Activated naive CD4-positive, alpha-beta T cell (primary cell): ENCODE measurements around the gene ACACA.

Experiments
- DNase-seq, 4 experiments: peaks; one replicate each; lab custom pipeline; 2025; lab: John Stamatoyannopoulos, UW

The ACACA gene

DNA sequence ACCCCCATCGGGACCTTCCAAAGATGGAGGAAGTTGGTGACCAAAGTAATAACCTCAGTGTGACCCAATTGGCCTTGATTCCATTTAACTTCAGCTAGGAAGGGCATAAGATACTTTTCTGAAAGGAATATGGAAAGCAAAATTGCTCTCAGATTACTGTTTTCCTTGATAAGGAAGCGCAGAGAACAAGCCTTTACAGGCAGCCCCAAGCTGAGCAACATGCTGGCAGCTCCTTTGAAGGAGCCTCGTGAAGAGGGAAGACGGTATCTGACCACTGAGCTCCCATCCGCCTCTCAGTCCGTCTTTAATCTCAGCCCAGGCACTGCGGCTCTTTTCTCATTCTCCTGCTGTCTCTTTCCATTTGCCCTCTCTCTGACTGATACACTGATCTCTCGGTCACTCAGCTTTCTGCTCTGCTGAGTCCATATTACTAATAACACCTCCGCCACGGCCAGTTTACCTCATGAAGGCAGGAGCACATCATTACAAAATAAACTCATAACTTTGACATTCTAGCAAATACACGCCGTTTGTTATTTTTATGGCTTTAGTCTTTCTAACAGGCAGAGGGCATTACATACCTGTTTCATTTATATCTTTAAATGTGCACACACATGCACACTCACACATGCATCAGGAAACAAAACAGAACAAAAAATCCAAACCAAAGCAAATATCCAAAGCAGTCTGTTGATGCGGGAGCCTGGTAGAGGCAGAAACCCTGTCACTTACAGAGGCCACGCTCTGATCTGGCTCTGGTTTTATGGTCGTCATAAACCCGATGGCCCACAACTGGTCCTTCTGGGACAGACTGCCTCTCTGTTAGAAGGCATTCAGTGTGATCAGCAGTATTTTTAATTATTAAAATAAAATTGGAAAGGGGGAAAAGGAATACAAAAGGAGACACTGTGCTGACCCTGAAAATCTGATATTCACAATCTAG is 274.7 kb downstream of the ACACA start:
- no peak for DNase-seq

DNA sequence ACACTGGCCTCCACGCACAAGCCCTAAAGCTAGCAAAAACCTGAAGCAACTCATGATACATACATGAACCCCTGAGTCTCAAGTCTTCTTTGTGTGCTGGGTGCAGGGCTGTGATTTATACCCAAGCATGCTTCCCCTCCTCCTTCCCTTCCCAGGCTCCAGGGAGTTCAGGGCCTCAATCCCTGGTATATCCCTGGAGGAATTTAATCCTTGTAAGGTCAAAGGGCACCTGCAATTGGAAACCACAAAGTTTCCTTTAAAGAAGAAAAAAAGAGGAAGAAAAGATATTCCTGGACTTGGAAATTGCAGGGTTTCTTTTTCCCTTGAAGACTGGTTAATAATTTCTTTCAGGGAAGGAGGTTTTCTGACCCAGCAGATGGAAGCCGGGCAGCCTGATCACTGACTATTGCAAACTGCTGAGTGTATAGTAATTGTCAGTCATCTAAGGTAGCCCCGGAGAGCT is 275.6 kb downstream of the ACACA start:
- DNase-seq: no peak

DNA sequence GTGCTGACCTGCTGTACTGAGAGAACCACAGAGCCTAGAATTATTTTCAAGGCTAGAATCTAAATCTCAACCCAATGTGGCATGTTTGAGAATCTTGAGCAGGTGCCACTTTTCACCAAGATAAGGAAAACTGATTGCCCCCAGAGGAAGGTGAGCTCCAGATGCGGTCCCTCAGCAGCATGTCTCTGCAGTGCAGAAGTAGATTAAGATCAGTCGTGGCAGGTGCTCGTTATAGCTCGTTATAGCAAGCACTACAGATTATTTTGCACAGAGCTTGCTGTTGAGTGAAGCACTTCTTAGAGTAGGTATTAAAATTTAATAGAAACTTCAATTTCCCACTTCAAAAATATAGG is 281.8 kb downstream of the ACACA start:
- DNase-seq: no peak

DNA sequence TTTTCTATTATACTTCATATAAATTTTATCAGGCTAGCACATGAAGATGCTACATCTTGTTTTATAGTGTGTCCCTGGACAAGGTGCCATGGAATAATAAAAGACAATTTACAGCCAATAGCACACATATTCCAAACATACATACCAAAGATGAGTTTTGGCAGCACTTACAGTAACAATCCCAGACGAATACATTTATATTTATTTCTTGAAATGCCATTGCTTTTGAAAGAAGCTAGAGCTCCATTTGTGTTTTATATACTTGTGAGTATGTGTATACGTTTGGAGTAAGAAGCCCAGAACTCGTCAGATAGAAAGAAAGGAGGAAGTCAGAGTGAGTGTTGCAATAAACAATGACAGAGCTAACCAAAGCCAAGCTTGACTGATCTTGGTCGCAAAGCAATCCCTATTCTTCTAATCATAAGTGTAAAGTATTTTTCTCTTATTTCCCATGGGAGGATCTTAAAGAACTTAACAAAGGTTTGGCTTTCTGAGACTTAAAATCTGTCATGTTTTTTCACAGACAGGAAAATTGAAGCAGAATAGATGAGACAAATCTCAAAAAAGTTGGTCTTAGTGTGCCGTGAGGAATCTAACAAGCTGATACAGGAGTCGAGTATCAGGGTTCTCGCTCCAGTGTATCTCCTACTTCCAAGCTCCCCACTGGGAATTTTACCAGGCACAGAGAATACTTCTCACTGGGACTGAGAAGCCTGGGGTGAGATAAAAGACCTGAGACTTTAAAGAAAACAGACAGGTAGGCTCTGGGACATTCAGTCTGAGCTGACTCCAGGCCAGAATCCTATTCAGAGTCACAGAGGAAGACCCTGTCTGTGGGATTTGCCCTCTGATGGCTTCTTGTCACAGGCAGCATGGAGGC is 282.5 kb downstream of the ACACA start:
- DNase-seq: no peak

DNA sequence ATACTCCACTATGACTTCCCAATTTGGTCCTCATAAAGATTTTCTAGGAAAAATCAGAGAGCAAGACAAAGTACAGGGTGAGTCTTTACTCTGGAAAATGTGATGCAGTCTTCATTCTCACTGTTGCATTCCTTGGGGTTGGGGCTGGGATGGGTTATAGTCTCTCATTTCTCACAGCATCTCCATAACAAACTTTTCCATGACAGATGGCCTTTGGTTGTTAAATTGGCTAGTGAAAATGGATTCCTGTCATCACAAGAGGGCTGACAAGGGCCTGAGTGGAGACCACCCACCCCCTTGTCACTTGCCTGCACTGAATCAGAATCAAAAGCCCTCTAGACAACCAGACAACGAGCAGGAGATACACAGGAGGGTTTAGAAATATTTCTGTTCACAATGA is 283.2 kb downstream of the ACACA start:
- DNase-seq: no peak

DNA sequence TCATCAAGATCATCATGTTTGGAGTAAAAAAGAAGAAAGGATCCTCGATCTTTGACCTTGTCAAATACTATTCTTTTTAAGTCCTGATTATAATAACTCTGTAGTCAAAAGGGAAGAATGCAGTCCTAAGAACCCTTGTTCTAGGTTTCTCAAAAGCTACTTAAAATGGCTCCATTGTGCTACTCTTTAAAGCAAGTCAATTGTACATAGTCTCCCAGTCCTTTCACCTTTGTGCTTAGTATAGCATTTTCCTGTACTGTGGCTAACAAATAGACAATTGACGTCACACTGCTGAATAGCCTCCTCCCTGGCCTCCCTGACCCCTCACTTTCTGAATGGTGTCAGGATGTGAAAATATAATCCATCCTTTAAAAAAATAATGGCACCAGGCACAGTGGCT is 285.0 kb downstream of the ACACA start:
- DNase-seq: no peak

DNA sequence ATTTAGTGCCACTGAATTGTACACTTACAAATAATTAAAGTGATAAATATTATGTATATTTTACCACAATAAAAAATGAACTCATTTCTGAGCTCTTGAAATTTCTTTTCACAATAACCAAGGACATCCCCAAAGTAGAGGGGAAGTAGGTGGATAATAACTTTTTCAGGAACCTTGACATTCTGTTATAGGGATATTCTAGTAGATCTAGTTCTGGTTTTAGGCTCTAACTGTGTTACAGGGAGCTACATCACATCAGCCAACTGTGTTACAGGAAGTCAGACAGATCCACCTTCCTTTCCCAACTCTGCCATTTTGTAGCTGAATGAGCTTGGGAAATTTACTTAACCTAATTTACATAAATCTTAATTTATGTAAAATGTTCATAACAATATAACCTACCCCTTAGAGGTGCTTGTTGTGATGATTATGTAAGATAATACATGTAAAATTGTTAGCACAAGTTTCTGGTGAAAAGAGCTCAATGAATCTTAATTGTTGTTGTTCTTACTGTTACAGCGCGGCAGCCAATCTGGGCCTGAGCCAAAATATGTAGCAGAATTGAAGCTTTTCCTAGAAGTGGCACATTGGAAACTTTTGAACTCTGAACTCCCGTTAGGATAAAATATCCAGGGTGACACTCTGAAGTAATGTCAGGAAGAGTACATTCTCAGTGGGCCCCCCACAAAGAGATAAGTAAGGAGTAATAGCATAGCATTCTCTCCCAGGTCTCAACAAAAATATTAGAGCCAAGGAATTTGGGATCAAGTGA is 288.1 kb downstream of the ACACA start:
- DNase-seq: no peak

DNA sequence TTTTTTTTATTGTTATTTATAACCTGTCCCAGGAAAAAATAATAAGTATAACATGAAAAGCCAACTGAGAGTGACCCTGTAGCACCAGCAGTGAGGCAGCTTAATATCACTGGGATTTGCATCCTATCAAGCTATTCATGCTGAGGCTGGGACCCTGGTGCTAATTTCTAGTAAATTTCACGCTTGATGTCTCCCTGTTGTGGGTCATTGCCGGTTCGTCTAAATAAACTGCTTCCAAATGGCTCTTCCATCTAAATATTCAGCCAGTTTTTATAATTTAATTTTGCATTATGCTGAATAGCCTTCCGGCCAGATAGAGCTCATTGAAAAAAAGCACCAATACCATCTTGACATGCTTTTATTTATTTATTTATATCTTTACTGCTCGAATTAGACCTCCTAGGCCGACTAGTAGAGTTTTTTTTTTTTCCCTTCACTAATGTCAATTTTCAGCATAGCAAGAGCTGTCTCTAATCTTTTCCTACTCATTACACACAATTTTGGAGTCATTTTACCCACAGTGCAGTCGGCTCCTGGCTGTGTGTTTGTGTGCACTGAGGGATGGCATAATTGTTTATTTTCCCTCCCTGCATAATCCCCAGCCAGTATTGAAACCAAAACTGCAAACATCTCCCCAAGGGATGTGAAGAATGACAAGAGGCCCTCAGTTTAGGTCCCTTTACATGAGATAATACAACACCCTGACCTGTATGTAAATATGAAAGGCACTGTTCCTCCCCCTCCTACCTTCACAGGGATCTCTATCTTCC is 289.1 kb downstream of the ACACA start:
- DNase-seq: no peak

DNA sequence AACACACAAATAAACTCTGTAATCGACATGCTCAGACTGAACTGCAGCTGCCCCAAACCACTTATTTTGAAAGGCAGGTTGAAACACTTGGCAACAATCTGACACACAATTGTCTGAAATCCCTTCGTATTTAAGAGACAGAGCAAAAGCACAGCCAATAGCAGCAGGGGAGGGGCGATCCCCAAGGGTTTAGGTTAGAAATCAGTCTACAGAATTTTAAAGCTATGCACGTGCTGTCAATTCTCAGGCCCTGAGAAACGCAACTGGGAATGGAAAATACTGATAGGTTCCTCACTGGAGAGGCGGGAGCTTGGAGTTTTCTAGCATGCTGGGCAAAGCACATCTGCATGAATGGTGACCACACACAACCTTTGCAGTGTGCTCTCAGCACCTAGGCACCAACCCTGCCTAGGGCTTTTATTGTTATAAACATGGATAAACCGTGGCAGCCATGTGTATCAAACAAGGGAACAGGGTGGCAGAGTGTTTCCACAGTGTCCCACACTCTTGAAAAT is 289.9 kb downstream of the ACACA start:
- no peak for DNase-seq

DNA sequence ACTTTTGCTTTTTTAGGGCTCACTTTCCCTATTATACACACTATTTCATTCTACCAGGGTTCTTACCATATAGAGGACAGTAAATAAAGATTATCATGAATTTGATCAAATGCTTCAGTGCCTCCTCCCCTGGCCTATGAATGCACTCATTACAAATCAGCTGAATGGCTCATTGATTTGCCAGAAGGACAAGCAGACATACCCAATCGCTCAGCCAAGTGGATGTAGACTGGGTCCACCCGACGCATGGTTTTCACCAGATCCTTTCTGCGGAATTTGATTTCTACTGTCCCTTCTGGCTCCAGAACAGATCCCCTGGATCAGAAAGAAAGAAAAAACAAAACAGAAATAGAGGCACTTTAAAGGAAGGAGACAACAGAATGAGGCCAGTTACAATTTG is 295.3 kb downstream of the ACACA start:
- DNase-seq: no peak

DNA sequence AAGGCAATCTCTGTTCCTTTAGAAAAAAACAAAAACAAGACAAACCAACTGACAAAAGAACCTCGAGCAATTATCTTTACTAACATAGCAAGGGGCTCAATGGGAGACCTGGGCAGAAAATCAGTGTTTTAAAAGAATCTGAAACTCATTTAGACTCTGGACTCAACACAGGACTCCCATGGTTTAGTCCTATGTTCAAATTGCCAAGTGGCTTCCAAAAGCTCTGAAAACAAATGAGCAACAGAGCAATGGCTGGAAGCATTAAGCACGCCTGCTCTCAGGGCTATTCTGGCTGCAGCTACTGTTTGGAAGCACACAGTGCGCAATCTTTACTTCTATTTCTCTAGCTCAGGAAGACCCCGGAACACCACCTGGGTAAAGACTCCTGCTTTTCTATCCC is 295.9 kb downstream of the ACACA start:
- DNase-seq: no peak

DNA sequence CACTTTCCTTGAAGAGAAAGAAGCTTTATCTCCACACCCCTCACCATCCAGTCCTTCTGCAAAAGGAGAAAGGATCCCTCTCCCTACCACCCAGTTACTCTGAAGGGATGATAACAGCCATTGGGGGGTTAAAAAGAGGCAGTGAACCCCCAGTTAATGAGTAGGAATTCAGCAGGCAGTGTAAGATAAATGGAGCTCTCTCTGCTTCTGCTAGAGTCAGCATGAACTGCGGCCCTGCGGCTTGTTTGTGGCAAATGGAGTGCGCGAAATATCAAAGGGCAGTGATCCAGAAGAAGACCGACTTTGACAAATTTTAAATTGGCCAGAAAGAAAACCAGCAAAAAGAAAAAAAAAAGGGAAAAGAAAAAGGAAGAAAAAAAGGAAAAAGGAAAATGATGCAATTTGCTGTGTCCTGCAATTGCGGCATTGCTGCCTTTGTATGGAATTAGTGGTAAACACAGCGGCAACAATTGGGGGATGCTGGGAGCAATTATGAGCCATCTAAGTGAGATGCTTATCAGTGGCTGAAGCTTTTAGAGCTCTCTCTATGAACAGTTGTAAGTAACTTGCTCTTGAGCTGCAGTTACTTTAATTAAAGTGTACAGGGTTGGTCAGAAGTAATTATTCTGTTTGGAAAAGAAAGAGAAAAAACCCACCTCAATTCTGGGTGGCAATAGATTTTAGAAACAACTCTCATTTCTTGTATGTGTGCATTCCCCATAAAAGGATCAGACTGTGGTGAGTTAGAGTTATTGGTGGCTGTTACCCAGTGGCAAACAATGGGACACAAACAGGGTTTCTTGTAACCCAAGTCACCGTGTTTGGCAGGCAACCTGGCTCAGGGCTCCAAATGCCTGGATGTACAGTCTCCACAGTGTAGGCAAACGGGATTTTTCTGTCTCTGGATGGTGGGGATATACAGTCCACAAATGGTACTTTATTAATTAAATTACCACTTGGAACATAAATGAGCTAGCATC is 296.6 kb downstream of the ACACA start:
- no peak for DNase-seq

DNA sequence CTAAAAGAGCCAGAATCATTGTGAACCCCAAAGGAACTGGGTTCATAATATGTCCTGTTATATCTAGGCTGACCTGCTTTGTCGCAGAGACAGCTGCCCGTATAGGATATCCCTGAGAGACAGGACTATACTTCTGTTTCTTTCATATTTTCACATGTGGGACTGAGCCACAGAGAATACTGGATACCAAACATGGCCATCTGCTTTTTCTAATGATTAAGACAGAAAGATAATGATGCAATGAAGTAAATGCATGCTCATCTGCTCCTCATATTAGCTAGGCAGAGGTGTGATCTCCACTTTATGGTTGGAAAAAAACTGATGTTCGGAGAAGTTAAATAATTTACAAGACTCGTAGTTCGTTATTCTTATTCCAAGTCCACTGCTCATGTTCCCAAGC is 297.5 kb downstream of the ACACA start:
- DNase-seq: no peak

DNA sequence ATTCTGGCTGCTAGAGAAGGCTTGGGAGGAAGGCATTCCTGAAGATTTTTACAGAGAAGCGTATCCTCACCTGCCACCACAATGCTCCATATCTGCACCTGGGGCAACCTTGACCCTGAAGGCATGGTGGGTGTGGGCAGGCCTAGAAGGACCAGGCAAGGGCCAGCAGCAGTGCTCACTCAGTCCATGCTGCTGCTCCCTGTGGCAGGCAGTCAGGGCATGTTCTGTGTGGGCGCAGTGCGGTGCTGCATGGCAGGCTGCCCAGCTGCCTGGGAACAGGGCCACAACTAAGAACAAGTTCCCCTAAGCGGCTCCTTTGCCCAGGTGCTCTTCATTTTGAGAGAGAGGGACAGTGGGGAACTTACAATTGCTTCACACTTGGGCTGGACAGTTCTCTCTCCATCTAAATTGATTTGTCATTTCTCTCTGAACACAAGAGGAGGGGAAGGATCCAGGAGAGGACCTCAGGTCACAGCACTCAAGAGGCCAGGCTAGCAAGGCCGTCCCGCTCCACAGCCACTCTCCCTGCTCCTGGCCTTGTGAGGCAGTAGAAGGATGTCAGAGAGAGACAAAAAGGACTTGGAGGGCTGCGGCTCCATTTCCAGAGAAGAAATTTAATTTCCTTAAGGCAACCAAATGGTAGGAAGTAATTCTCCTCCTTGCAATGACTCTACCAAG is 299.1 kb downstream of the ACACA start:
- DNase-seq: no peak

DNA sequence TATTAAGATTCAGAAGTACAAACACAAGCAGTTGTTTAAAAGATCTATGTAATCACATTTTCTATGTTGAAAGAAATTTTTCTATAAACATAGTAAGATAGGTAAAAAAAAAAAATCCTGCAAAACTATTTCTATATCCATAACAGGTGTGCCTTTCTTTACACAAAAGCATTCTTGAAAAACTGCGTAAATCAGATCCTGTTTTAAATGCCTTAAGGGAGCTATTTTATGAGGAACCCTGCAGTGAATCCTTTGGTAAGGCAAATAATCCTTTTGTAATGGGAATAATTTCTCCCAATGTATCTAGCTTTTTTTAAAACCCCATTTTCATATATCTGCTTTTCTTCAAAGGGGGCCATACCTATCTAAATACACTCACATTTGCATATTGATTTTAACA is 300.6 kb downstream of the ACACA start:
- no peak for DNase-seq

DNA sequence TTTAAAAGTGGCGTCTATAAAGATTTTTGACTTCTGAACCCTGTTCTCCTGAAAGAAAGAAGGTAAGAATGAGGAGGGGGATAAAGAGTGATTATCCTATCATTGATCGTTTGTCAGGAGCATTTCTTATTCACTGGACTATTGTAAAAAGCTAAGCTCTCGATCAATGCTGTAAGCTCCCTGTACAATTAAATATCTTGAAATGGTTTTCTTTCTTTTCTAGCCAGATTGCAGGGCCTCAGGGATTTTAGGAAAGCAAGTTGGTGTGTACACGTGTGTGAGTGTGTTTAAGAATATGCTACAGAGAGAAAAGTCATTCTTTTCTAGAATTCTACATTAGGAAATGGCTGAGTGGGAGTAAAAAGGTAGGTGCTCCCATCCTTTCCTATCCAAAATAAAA is 303.4 kb downstream of the ACACA start:
- no peak for DNase-seq

DNA sequence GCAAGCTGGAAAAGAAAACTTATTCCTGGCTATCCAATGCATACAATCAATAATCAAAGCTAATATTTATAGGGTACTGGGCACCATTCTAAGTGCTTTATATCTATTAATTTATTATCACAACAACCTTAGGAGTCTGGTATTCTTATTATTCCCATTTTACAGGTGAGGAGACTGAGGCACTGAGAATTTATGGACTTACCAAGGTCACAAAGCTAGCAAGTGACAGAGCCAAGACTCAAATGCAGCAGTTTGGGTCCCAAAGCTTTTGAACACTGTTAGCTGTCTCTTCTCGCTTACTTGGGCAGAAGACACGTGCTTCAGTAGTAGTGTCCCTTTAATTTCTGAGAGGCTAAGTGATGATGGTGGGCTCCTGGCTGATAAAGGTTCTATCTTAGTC is 305.3 kb downstream of the ACACA start:
- no peak for DNase-seq

DNA sequence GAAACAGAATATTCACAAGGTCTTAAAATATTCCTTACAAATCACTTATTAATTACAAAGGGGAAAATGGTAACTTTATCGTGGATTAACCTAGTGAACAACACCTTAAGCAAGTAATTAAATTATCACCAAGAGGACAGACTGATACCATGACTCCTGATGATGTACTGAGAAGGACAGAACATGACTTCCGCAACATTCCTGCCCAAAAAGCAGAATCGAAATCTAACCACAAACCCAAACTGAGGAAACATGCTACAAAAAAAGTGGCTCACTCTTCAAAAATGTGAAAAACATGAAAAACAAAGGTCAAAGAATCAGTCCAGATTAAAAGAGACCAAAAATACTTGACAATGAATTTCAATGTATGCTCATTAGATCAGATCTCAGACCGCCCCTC is 306.4 kb downstream of the ACACA start:
- DNase-seq: no peak

DNA sequence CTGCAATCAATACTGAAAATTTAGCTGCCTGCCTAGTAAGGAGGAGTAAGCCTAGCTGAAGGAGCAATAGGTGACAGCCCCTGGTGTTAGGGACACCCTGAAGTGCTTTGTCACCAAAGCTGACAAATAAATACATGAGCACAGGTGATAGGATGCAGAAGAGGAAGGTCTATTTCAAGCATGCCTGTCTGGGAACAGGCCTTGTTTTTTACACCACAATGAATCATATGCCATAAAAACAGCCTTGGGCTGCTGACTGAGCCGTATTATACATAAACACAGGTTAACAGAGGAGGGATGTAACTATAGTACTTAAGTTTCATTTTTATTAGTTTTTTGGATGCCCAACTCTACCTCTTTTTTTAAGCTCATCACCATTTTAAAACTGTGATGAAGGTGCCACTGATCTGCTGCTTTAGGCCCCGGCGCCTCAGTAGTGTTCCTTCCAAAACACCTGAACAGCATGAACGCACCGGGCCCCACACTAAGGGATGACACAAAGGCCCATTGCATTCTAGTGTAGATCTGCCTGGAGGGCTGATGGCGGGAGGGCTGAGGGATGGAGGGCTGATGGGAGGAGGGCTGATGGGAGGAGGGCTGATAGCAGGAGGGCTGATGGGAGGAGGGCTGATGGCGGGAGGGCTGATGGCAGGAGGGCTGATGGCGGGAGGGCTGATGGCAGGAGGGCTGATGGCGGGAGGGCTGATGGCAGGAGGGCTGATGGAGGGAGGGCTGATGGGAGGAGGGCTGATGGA is 307.5 kb downstream of the ACACA start:
- no peak for DNase-seq
